NCI-H1436 treated with DMSO at 0.1 percent for 48 hours (cell line): ENCODE data around the gene HEPHL1.

Experiments used
- DNase-seq: peaks from one replicate; lab custom pipeline; 2025; lab: John Stamatoyannopoulos, UW

The HEPHL1 gene

DNA sequence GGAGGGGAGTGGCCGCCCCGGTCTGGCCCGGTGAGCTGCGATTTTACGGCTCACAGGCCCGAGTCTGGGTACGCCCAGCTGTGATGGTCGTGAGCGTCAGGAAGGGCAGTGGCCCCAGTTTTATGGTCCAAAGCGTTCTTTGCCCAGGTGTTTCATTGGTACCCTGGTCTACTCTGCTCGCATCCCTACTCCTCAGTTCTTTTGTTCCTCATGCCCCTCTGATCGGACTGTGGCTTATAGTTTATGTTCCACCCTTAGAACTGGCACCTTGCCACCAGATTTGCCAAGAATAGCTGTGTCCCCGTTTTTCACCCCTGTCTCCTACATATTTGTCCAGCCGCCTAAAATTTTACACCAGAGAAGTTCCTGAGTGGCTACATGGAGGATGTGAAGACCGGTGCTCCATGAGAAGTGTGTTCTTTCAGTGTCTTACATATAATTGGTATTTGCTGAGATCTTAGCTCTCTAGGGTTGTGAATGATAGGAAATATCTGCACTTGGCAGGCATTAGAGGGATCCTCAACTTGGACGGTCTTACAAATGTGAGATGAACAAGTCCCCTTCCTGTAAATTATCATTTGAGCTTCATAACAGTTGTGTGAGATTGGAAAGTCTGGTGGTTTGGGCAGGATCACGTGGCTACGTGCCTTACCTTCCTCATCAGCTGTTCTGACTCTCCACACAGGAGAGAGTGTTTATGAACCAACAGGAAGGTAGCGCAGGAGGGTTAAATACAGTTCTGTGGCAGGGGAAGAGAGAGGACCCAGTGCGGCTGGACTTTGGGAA is 108.6 kb downstream of the HEPHL1 start:
- DNase-seq = no peak

DNA sequence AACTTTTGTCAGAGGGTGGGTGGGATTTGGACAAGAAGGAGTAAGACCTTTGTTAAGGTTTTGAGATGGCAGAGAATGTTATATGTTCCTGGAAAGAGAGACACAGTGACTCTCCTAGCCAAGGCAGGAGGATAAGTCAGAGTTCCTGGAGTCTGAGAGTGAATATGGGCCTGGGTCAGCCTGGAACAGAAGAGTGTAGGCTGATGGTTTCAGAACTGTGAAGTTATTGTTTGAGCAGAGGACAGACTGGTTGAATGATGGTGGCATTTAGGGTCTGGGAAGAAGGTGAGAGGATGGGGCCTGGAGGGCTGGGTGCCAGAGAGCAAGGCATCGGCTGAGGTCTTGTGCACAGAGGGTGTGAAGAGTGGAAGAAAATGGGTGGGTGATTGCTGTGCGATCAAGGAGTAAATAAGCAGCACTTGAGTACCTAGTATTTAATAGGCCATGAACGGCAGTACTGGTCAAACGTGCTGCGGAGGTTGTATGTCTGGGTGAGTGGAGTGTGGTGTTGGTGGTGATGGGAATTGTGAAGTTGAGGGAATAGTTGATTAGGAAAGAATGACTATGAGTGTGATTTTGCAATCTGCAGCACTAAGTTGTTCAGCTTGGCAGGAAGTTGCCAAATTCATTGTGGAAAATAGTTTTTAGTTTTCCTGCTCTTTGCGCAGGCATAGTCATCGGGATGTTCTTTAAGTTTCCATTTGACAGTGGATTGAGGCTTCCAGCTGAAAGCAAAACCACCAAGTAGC is 109.3 kb downstream of the HEPHL1 start:
- no peak for DNase-seq

DNA sequence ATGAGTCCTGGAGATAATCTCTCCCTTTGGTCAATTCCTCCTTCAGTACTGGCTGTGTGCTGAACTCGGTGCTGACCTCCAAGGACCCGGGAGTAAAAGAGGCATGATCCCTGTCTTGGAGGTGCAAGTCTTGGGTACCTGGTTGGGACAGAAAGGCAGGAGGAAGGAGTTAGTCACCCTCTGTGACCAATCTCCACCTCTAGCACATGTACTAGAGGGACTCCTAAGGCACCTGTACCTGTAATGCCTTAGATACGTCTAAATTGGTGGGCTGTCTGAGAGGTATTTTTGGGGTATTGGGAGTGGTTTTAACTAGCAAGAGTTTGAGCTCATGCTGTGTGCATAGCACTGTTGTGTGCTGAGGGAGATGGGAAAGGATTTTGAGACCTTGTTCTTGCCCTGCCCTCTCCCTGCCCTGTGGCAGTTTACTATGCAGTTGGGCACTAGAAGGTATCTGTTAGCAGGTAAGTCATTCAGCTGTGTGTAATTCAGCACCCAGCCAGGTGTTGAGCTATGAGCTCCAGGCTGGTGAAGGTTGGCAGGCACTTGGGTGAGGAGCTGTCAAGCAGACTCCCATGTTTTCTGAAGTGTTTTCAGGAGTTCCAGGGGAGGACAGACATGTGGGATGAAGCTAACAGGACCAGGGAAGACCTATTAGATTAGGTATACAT is 110.0 kb downstream of the HEPHL1 start:
- no peak for DNase-seq

DNA sequence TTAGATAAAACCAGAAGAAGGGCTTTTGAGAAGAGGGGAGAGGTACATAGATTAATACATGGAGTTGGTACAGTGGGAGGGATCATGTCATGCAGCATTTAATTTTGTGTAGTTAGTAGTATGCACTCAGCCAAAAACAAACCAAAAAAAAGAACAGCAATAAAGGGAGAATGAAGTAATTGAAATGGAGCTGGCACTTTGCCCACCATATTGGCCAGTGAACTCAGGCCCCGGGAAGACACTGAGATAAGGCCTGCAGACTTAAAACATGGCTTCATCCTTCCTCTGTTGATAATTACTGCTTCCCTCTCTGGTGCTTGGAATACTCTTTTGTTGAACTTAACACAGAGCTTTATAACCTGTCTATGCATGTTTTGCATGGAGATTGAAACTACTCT is 110.6 kb downstream of the HEPHL1 start:
- DNase-seq = no peak

DNA sequence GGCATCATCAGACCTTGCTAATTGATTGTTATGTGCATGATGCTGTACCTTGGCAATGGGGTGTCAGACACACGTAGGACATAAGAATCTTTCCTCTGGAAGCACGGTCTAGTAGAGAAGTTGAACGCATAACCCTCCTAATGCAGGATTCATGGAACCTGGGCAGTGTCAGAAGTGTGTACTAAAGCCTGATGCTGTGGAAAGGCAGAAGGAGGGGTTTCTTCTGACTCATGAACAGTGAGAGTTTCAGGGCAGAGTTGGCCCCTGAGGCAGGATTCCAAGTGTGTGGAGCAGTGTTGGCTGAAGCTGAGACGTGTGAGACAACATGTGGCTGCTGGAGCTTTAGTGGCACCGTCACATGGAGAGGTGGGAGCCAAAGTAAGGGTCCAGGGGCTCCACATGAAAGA is 111.0 kb downstream of the HEPHL1 start:
- no peak for DNase-seq

DNA sequence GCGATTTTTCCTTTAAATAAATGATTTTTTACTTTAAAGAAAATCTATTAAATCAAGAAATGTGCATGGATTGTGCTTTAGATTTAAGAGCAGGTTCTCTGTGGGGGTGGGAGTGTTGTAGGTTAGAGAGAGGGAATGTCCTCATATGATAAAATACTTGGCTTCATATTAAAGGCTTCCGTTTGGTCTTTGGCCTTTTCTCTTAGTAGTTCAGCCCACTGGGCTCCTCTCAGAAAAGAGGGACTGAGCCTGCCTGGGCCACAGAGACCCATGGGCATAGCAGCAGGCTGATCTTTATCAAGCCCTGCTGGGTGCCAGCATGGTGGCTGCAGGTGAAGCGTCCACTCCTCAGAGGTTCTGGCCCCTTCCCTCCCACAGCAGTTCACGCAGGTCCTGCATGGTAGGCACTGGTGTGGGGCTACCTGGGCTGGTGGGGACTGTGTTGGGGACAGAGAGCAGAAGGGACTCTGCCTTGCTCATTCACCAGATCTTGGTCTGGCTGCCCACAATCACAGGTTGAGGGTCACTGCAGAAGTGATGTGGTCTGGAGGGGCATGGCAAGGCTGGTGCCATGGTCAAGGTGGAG is 111.8 kb downstream of the HEPHL1 start:
- DNase-seq = no peak

DNA sequence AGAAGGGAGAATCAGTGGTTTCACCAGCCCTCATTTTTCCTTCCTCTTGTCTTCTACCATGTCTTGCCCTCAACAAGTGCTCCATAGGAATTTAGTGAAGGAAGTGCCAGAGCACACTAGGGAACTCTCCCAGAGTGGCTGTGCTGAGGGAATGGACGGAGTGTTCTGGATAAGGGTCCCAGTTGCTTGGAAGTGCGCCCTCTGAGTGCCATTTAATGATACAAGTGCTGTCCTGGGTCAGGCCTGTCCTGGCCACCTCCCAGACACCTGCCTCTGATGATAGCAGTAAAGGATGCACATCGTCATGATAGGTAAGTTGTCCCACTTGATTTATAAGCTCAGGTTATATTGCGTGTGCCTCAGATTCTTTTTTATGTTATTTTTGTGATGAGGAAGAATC is 112.6 kb downstream of the HEPHL1 start:
- no peak for DNase-seq

DNA sequence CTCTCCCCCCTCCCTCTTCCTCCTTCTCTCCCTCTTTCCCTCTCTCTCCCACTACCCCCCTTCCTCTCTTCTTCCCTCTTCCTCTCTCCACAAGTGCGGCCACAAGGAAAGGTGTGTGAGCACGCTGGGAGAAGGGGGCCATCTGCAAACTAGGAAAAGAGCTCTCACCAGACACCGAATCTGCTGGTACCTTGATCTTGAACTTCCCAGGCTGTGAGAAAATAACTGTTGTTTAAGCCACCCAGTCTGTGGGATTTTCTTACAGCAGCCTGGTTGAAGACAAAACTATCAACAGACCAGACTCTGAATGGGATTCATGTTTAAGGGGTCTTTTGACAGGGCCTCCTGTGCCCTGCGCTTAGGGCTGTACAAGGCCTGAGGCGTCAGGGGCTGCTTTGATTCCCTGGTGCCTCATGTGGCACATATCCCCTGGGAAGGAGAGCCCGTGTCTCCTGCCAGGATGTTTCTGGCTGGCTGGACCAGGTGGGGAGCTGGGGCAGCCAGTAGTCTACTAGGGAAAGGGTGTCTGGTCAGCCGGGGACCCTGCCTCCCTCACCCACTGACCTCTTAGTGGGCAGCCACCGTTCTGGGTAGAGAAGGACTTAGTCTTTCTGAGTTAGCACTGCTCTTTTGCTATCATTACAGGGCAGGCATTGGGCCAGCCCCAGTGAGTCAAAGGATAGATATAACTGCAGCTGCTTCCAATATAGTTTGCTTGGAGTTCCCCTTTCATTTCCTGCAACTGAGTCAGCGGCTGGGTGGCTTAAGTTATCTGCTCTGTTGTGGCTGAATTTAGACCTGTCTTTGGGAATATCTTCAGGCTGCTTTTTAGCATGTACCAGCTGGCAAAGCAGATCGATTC is 113.7 kb downstream of the HEPHL1 start:
- DNase-seq = no peak

DNA sequence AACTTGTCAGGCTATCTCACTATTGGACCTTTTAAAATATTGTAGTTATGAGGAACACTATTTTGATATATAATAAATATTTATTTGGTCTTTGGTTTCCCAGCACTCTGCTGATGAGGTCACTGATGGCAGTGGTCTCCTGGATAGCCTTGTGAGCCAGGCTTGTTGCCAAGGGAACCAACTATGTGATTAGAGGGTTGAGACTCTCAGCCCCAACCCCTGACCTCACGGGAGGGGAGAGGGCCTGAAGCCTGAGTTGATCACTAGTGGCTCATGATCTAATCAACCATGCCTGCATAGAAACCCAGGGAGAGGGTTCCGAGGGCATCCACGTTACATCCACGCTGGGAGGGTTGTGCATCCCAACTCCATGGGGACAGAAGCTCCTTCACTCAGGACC is 118.3 kb downstream of the HEPHL1 start:
- DNase-seq = no peak

DNA sequence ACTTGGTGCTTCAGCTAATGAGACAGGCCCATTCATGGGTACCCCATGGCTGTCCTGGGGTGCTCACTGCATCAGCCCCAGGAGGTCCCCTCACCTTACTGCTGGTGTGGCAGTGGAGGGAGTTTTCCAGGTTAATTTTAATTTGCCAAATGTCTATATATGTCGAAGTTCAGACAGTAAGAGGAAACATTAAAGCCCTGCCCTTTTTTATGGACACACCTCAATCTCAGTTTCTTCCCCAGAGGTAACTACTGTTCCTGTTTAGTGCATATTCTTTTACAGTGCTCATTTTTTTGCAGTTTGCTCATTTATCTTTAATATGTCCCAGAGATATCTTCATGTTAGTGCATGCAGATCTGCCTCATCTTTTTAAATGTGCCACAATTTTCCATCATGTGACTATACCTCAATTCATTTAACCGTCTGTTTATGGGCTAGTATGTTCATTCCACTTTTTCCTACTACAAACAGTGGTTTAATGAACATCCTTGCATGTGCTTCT is 119.1 kb downstream of the HEPHL1 start:
- DNase-seq = no peak

DNA sequence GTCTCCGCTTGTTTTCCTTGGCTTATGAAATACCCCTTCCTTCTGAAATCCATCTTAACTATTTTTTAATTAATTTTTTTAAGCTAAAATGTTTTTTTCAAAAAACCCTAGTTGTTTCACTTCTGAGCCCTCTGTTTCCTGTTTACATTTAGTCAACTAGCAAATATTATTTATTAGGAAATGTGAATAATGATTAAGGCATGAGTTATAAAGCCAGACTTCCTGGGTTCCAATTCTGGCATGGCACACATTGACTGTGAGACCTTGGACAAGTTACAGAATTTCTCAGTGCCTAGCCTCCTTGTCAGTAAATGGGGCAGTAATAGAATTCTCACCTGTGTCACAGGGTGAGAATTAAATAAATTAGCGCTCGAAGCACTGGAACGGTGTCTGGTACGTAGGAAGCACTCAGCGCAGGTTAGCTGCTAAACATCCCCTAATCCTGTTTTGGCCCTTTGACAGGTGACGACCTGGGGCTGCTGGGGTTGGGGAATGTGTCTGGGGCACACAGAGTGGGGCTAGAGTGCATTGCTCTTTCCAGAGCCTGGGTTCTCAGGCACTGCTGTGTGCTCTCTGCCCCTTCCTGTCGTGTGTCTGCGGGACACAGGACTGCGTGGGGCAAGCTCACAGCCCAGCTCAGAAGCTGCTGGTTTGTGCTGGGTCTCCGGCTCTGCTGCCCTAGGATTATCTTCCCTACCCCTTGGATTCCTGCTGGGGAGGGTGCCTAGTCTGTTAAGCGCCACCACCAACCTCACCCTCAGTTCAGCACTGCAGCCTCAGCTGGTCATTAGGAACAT is 120.6 kb downstream of the HEPHL1 start:
- no peak for DNase-seq

DNA sequence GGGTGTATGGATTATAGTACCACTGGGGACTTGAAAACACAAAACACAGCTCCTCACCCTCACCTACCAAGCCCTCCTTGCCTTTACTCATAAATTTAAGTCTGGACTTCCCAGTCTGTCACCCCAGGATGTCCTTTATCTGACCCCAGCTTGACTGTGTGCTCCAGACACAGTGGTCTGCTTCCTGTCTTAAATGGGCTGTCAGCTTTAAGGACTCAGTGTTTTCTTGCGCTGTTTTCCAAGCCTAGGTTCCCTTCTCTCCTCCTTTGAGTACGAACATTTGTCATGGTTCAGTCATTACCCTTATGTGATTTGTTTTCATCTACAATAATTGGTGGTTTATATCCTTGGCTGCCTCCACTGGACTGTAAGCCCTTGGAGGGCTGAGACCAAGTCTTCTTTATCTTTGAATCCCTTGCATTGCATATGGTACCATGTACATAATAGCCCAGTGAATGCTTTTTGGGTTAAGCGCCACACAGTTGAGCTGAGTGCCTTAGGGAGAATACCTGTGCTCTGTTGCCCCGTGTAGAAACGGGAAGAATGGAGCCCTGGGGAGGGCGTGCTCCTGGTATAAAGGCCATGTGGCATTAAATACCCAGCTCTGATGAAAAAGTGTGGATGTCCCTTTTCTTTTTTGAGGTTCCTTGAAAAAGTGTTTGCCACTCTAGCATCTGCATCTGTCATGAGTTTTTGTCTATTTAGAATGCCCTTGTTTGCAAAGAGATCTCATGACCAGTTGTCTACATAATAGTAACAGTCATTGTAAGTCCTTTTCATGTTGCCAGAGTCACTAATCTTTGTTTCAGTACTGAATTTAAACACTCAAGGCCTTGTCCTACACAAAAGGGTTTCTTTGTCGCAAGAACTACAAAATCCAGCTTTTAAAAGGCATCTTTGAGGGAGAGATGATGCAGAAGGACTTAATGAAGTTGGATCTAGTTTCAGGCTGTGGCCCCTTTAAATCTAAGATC is 121.4 kb downstream of the HEPHL1 start:
- DNase-seq = no peak

DNA sequence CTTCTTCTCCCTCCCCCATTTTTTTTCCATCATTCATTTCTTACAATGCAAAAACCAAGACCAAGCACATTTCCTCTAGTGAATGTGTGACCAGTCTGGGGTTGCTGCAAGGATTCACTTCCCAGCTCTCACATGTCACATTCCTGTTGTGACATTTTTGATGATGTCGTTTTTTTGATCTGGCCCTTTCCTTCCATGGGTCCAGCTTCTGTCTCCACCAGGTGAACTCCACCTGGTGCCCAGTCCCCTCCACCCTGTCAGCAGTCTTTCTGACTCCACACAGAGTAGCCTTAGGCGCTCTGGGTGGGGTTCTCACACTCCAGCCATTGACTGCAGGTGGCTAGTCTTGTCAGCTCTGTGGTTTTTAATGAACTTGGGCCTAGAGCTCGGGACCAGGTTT is 123.1 kb downstream of the HEPHL1 start:
- DNase-seq = no peak

DNA sequence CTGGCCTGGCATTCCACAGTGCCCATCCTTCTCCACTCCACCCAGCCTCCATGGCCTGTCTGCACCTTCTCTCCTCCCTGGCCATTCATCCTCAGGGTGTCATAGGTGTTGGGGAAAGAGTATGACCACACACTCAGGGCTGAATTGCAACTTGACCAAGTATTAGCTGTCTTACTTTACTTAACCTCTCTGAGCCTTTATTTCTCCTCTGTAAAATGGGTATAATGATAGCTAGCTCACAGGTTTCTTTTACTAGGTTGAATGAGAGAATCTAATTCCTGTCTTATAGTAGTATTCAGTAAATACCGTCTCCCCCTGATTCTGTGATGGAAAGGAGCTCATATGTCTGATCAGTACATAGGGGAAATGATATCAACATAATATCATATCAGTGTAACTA is 123.5 kb downstream of the HEPHL1 start:
- no peak for DNase-seq

DNA sequence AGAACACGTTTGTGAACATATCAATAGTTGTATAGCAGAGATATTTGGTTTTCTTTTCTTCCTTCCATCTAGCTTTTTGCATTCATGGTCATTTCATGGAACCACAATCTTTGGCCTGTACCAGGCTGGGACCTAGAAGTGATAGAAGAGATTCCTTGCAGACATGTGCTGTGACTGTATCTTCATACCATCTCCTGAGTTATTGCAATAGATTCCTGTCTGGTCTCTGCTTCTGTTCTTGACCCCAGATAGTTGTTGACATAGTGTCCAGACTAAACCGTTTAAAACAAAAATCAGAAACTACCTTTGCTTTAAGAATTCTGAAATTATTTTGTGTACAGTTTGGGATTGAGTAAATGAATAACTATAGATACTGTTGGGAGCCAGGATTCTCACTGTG is 124.3 kb downstream of the HEPHL1 start:
- DNase-seq = no peak

DNA sequence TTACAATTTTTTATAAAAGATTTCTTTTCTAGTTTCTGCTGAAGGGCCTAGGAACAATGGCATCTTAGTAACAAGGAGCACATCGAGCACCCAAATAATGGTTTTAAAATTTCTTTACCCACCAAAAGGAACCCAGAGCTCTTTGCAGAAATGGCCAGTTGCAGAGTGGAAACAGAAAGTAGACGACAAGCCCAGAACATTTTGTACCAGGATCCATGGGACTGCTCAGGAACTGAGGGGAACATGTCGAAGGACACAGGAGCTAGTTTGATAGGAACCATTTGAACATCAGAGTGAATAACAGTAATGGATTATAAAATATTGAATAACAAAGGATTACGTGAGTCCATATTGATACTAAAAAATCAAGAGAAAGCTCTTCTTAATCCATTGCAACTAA is 124.8 kb downstream of the HEPHL1 start:
- no peak for DNase-seq

DNA sequence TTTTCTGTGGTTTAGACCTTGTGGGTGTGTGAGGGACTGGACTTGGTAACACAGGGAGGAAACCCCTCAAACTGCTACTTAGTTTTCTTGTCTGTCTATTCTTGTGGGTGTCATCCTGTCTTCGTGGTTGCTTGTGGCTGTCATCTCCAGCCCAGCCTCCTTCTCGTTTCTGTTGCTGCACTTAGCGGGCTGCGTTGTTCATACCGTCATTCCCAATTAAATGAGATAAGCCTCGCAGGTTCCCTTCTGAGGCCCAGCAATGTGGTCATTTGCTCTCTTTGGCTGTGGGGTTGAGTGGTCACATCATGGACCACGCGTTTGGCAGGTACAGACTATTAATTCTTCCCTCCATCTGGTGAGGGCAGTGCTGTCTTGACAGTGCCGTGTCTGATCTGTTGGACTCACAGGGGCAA is 126.3 kb downstream of the HEPHL1 start:
- DNase-seq = no peak

DNA sequence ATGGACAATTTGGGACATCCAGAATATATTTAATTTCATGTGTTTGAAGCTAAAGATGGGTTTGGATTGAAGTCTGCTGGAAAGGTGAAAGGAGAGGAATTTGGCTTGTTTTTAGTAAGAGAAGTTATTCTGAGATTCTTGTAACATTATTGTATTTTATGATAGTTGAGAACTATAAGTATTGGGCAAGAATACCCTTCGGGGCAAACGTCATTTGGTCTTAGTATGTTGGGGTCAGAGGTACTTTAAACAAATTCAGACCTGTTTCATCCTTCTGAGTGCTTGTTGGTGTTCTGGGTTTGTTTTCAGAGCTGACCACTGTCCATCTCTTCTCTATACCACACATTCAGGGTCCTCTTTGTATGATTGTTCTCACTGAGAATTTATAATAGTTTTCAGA is 127.0 kb downstream of the HEPHL1 start:
- DNase-seq = no peak

DNA sequence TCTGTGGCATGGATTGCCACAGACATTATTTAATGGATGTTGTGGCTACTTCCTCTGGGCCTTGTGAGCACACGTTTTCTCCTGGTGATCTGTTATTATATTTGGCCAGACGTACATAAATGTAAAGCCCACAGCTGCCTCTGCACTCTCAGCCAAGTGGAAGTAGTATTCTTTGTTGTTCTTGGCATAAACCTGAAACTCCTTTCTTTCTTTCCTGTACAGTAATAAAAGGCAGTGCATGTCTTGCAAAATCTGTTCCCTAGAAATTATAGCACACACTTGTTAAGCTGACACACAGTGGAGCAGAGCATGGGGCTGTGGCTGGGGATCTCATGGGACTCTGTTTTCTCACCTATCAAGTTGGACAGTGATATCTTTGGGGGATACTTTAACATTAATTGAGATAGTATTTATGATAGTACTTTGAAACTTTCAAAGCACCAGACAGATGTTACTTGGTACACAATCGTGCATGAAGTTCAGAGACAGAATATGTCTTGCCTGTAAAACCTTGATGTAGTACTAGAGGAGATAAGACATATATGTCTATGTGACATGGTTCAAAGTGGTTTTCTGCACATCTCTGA is 128.4 kb downstream of the HEPHL1 start:
- no peak for DNase-seq
